Astrocyte of the hippocampus (primary cell): ENCODE results near the gene C4BPA.

Source experiments
- DNase-seq: peaks from one replicate; pipeline ENCODE4 v3.0.0; 2011; ENCODE audit warnings: low read depth, low spot score

Gene C4BPA

GRCh38 chr1:207103892-207104373 lies at the start of gene C4BPA:
C4BPA (plus strand) TSS chr1:207104233; CDS start chr1:207113026, 8,793 bp downstream.
- no peak for DNase-seq

GRCh38 chr1:207054491-207054890 lies 49.5 kb upstream of the C4BPA start:
- no peak for DNase-seq

GRCh38 chr1:207055386-207056001 lies 48.5 kb upstream of the C4BPA start:
- DNase-seq, result no peak

GRCh38 chr1:207056673-207057072 lies 47.4 kb upstream of the C4BPA start:
- no peak for DNase-seq

GRCh38 chr1:207058252-207058651 lies 45.8 kb upstream of the C4BPA start:
- DNase-seq, result no peak

- no peak for DNase-seq
These were observed 44.9 kb upstream of the C4BPA start for GRCh38 chr1:207058878-207059867.

GRCh38 chr1:207059881-207060280 lies 44.2 kb upstream of the C4BPA start:
- no peak for DNase-seq

- no peak for DNase-seq
These were observed 43.4 kb upstream of the C4BPA start for GRCh38 chr1:207060596-207060995.

- no peak for DNase-seq
These were observed 42.0 kb upstream of the C4BPA start for GRCh38 chr1:207062058-207062457.

- no peak for DNase-seq
These were observed 41.0 kb upstream of the C4BPA start for GRCh38 chr1:207063014-207063413.

GRCh38 chr1:207064561-207064960 lies 39.5 kb upstream of the C4BPA start:
- DNase-seq, result no peak

GRCh38 chr1:207067185-207067584 lies 36.8 kb upstream of the C4BPA start:
- no peak for DNase-seq

GRCh38 chr1:207067665-207068064 lies 36.4 kb upstream of the C4BPA start:
- no peak for DNase-seq

- no peak for DNase-seq
These were observed 35.0 kb upstream of the C4BPA start for GRCh38 chr1:207069061-207069460.

GRCh38 chr1:207069858-207070506 lies 34.1 kb upstream of the C4BPA start:
- DNase-seq, result no peak

GRCh38 chr1:207070811-207071210 lies 33.2 kb upstream of the C4BPA start:
- DNase-seq, result no peak

- DNase-seq, result no peak
These were observed 32.6 kb upstream of the C4BPA start for GRCh38 chr1:207071426-207071825.

GRCh38 chr1:207072233-207072632 lies 31.8 kb upstream of the C4BPA start:
- no peak for DNase-seq

GRCh38 chr1:207073906-207074820 lies 29.9 kb upstream of the C4BPA start:
- no peak for DNase-seq

- no peak for DNase-seq
These were observed 27.7 kb upstream of the C4BPA start for GRCh38 chr1:207076181-207076955.
